Measurements from ENCODE around the gene PRUNE2.

Gene PRUNE2

DNA sequence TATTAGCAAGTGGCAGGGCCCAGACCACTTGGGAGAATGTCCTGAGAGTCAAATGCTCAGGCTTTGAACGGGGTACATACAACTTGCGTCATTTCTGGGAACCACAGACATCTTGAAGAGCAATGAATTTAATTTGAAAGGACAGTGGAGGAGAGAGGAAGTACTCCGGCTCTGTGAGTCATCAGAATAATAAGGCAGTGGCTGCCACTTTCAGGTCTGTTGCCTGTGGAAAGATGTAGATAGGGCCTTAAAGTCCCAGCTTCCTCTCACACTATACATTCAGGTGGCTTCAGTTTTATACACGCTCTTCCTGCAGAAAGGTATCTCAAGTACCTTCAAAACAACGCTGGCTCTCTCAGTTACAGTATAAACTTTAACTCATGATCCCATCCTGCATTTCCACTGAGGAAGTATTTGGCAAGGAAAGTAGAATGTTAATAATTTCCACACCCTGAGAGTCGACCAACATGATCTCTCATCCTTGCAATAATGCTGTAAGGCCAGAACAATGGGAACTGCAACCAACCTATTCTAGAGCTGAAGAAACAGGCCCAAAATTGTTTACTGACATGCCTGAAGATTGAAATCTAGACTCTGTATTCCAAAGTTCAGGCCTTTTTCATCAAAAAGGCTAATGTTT is 6.8 kb upstream of the PRUNE2 start:
- TF ChIP-seq, protein P1, sequence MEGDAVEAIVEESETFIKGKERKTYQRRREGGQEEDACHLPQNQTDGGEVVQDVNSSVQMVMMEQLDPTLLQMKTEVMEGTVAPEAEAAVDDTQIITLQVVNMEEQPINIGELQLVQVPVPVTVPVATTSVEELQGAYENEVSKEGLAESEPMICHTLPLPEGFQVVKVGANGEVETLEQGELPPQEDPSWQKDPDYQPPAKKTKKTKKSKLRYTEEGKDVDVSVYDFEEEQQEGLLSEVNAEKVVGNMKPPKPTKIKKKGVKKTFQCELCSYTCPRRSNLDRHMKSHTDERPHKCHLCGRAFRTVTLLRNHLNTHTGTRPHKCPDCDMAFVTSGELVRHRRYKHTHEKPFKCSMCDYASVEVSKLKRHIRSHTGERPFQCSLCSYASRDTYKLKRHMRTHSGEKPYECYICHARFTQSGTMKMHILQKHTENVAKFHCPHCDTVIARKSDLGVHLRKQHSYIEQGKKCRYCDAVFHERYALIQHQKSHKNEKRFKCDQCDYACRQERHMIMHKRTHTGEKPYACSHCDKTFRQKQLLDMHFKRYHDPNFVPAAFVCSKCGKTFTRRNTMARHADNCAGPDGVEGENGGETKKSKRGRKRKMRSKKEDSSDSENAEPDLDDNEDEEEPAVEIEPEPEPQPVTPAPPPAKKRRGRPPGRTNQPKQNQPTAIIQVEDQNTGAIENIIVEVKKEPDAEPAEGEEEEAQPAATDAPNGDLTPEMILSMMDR (IDR thresholded peaks at IDR 0.05; ENCODE audit: low read depth, low read length), result no peak
- no peak for DNase-seq (ENCODE audit: extremely low read depth, low read depth)

DNA sequence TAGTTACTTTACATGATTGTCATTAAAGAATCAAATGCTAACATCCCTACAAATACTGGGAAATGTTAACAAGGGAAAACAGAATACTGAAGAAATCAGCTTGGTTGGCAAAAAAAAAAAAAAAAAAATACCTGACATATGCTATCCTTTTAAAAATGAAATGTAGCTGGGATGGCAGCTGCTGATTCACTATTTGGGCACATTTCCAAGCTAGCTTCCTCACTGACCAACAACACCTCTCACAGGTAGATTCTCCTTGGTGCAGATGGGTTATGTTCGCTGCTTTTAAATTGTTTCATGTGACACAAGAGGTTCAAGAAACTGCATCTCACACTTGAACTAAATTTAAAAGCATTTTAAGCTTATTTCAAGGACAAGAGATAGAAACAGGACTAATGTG is 6.1 kb upstream of the PRUNE2 start:
- DNase-seq (ENCODE audit: extremely low read depth, low read depth), result no peak
- TF ChIP-seq, protein P1 (IDR thresholded peaks at IDR 0.05; ENCODE audit: low read depth, low read length), result no peak

DNA sequence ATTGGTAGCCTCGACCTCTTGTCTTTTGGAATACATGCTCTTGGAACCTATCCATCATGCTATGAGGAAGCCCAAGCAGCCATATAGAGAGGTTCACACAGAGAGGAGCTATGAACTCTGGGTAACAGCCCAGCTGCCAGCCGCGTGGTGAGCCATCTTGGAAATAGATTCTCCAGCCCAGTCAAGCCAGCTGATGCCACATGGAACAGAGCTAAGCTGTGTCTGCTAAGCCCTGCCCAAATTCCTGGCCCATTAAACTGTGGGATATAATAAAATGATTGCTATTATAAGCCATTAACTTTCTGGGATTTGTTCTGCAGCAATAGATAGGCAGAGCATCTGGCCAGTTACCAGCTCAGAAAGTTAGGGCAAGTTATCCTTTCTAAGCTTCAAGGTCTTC is 4.9 kb upstream of the PRUNE2 start:
- DNase-seq (ENCODE audit: extremely low read depth, low read depth), result no peak
- TF ChIP-seq, protein P1 (IDR thresholded peaks at IDR 0.05; ENCODE audit: low read depth, low read length), result no peak

DNA sequence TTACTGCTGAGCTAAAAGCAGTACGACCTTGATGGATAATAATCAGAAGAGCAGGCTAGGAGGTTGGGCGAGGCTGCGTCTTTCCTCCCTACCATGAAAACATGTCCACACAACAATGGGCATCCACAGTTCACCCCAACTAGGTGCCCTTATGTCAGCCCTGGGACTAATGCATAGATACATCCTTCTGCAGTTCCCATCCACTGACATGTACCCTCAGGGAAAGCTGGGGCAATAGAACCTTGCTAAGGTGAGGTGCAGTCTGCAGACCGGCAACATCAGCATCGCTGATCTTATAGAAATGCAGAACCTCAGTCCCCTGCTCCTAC is 697 bp upstream of the PRUNE2 start:
- DNase-seq (ENCODE audit: extremely low read depth, low read depth), result no peak
- TF ChIP-seq, protein P1 (IDR thresholded peaks at IDR 0.05; ENCODE audit: low read depth, low read length), result no peak

DNA sequence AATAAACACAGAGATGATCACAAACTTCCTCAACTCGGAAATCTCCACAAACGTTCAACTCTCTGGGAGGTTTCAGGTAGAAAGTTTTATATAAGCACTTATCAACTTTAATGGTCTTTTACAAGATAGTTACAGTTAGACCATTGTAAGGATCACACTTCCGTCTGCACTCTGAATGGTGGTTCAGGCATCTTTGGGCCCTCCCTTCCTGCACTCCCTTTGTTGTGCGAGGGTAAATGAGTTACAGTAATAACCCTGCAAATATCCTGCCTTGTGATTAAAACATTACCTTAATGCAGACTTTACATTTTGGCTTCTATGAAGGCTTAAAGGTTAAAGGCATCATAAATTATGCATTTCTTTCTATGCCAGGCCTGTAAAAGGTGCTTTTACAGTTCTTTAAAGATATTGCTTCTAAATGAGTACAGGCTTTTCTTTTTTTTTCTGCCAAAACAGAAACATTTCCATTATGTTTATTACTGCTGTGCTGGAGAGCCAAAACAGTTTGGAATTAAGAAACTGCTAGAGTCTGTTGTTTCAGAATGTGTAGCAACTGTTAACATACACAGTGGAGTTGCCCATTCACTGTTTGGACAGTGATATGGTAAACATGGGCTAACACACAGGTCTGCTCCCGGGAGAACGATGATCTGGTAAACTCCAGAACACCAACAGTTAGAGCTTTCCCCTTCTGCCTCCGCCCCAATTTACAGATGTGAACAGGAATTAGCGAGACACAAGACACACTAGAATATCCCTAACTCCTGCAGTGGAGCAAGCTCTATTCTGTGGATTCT is 1.1 kb downstream of the PRUNE2 start:
- TF ChIP-seq, protein P1 (IDR thresholded peaks at IDR 0.05; ENCODE audit: low read depth, low read length), result no peak
- DNase-seq (ENCODE audit: extremely low read depth, low read depth), result no peak

DNA sequence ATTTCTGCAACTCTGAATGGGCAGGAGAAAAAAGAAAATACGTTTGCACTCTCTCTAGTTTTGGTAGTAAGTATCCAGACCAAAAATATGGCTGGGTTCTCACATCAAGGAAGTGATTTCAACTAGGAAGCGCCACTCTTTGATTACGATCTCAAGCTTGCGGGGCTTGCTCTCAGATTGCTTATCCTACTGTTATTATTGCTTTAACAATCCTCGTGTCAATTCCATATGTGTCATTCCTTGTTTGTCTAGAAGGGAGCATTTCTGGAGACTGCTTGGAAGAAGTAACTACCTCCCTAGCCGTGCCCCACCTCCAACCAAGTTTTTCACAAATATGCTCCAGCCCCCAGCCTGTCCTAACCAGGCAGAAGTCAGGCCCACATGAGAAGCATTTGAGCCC is 3.5 kb downstream of the PRUNE2 start:
- no peak for DNase-seq (ENCODE audit: extremely low read depth, low read depth)
- TF ChIP-seq, protein P1 (IDR thresholded peaks at IDR 0.05; ENCODE audit: low read depth, low read length), result no peak

DNA sequence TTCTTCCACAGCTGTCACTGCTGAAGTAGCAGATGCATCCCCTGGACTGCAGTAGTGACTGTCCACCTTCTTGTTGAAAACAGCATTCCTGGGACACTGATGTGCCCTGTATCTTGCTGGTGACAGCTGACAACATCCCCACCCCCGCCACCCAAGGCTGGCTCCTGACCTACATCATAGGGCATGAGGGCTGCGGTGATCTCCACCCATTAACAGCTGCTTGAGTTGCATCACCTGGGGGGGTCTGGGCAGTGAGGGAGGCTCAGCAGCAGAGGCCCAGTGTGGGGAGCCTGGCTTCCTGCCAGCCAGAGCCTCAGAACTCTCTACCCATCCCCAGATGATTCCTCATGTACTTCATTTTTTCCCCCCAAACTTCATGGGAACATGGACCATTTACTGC is 4.1 kb downstream of the PRUNE2 start:
- TF ChIP-seq, protein P1 (IDR thresholded peaks at IDR 0.05; ENCODE audit: low read depth, low read length), result no peak
- DNase-seq (ENCODE audit: extremely low read depth, low read depth), result no peak

Measured in AG09319 (cell line).